HG03378 (cell line): ENCODE data around the gene SPRING1.
A peak's percentile ranks its signal among the peaks of the same experiment; 100 is the strongest.
"Not testable (repeated sequence)": the region's sequence is repeated elsewhere in the genome, so short reads cannot be mapped to it uniquely, and the experiment has no call there.

Experiments
- ATAC-seq: cut with Tn5 transposase; IDR thresholded peaks from one replicate; pipeline ENCODE4 v1.9.1; 2021; ENCODE audit warnings: mild to moderate bottlenecking, moderate library complexity; ENCODE audit not compliant: unreplicated experiment

The SPRING1 gene, protein sequence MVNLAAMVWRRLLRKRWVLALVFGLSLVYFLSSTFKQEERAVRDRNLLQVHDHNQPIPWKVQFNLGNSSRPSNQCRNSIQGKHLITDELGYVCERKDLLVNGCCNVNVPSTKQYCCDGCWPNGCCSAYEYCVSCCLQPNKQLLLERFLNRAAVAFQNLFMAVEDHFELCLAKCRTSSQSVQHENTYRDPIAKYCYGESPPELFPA

DNA sequence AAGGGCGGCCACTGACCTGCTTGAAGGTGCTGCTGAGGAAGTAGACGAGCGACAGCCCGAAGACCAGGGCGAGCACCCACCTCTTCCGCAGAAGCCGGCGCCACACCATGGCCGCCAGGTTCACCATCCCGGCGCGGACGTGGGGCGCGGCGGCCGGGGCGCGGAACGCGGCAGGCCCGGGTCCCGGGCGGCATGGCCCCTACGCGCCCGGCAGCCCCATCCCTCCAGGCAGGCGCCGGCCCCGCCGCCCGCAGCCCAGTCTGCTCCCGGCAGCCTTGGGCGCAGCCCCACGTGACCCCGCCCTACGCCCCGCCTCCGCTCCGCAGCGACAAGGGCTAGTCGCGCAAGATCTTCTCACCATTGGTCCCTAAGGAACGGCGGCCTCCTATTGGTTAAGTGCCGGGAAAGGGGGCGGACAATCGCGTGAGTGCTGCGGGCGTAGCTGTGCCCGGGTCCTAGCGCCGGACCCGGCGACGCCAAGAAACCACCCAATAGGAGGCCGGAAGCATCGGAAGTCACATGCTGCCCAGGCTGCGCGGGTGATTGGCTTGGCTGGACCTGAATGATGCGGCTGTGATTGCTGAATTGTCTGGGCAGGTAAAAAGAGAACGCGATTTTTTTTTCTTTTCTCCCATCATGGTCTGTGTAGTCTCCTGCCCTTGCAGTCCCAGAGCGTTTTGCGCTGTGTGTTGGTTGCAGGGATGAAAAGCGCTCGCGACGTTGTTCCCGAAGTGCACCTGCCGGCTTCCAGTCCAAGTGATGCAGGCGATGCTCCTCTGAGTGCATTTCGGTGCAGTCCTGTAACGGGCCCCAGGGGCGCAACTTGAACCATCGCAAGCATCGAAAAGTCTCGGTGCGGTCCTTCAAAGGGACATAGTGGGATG lies at the start of gene SPRING1, which contains the start of gene RNFT2:
Gene SPRING1 (minus strand): TSS at position 296 of the 884 bp plus-strand sequence. CDS start 169 bp downstream, at position 127.
Gene RNFT2 (plus strand): TSS at position 542 of the 884 bp plus-strand sequence. CDS start 2,183 bp downstream, outside the sequence.
- ATAC-seq: peak; percentile 97

DNA sequence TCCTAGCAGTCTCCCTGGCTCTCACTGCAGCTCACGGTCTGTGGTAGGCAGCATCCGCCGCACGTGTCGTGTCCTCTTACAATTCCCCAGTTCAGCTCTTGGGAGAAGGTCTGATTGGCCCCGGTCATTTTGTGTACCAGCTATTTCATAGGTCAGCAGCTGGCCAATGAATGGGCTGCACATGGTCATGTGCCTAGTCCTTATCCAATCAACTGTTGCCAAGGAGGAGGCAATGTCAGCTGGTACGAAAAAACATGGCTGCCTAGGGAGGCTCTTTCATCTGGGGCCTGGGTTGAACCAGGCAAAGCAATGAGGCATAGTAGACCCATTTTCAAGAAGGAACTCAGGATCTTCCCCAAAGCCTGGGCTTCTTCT lies 46.4 kb upstream of the SPRING1 start:
- ATAC-seq: no peak

DNA sequence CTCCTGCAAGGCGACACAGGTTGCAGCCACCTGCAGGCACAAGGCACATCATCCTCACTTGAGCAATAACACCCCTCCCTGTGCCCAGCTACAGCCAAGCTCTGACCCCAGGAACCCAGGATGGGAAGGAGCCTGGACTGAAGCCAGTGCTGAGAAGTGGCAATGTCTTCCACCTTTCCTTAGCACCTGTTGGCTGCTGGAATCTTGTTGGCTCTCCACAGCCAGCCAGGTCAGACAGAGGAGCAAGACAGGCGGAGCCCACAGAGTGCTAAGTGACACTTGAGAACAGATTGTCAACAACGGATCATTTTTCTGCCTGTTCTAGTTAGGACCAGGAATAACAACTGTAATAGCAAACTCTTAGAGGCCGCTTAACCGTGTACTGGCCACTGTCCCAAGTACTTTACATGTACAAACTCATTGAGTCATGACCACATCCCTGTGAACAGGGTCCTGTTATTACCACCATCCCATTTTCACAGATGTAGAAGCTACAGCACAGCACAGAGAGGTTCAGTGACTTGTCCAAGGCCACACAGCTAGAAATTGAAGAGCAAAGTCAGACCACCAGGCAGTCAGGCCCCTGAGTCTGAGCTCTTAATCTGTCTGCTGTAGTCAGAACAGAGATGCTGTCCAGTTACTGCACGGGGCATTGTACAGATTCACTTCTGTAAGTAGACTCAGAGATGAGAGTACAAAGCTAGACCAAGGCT lies 45.8 kb upstream of the SPRING1 start:
- ATAC-seq: no peak

DNA sequence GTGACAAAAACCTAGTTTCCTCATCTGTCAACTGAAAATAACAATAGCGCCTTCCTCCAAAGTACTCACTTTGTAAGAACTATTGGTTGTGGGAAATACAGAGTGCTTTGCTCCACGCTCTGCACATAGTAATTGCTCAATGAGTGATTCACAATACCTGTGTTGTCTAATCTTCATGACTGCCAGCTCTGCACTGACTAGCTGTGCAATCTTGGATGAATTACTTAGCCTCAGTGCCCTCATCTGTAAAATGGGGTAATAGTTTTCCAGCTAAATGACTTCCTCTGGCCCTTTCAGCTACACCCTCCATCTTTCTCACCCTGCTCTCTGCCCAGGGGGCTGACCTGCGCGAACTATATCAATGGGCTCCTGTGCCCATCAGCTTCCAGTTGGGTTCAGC lies 43.1 kb upstream of the SPRING1 start:
- no peak for ATAC-seq

DNA sequence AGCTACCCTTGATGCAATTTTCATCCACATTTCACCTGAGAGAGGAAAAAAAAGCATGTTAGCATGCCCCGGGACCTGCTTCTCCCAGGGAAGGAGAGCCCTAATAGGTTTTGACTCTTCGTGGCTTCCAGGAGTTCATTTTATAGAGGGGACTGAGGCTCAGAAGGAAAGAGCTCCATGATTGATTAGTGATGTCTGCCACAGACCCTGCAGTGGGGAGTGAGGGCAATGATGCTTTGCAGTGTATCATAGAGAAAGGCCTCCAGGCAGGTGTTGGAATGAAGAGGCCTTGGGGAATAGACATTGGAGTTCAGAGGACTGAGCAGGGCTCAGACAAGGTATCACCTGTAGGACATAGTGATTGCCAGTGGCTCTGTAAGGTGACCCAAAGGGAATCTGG lies 41.7 kb upstream of the SPRING1 start:
- ATAC-seq: no peak

DNA sequence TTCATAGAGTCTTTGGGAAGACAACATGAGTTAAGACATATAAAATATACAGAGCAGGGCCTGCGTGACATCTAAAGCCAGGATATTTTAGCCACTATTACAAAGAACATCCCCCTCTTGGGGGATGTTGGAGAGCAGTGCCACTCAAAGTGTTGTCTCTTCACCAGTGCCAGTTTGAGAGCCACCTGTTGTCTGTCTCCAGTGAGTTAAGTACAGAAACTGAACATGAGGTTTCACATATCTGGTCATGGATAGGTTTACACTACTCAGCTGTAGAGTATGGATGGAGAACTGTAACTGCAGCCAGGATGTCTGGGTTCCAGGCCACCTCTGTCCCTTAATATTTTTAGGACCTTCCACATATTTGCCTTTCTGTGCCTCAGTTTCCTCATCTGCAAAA lies 39.4 kb upstream of the SPRING1 start:
- no peak for ATAC-seq

DNA sequence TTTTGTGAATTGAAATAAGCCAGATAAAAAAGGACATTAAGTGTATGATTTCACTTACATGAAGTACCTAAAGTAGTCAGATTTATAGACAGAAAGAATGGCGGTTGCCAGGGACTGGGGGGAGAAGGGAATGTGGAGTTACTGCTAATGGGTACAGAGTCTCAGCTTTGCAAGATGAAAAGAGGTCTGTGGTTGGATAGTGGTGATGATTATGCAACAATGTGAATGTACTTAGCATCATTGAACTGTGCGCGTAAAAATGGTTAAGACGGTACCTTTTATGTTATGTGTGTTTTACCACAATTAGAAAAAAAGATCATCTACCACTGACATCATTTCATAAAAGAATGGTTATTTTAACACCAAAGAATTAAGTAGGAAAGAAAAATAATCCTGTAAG lies 36.2 kb upstream of the SPRING1 start:
- ATAC-seq: no peak

DNA sequence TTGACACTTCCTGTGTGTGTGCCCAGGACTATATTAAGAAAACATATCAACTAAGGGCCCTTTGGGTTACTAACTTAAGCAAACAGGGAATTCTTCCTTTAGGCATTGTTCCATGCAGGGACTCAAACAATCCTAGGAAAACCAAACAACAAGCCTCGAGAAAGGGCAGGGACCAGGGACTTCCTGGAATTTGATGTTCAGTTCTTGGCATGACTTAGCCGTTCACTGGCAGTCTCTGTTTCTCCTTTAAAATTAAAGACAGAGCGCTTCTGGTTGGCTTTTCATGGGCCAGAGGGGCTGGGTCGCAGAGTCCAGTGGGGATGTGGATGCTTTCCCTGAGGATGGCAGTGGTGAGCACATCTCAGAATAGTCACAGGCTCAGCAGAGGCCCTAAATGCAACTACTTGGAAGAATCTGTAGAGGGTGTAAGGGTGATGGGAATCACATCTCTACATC lies 35.4 kb upstream of the SPRING1 start:
- no peak for ATAC-seq

DNA sequence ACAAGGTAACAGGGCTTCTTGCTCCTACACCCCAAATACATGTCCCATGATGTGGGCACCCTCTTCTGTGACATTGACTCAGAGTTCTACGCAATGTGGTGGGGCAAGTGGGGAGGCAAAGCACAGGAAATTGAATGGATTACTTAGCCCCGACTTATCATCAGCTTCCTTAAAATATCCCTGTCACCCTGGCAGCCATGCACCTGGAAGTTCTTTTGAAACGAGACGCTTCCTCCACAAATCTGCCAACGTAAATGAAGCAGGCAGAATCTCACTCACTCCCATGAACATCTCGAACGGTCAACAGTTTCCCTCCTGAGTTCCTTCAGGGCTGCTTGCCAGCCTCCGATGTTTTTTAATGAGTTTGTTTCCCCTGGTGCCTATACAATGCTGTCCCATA lies 33.8 kb upstream of the SPRING1 start:
- ATAC-seq: no peak

DNA sequence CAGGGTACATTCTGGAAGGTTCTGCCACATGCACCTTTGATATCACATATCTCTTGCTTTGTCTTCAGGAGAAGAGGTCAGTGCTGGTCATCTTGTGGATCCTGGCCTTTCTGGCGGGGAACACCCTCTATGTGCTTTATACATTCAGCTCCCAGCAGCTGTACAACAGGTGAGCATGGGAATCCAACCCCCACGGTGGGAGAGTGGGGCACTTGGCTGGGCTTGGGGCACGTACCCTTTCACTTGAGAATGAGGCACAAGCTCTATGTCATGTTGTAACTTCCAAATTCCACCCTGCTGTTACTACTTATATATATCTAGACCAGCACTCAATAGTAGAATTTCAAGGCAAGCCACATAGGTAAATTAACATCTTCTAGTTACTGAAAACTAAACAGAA lies 28.9 kb upstream of the SPRING1 start:
- no peak for ATAC-seq

DNA sequence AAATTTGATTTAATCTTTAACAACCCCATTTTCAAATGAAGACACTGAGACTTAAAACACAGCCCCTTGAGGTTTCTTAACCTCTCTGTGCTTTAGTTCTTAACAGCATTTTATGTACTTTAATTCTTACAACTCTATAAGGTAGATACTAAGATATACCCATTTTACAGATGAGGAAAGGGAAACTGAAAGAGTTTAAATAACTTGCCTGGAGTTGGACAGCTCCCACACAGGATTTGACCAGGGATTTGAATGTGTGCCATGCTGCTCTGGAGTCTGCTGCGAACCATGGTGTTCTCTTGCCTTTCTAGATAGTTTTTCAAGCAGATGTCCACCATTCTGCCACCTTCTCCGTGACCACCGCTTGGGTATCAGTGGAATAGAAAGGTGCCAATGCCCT lies 28.4 kb upstream of the SPRING1 start:
- no peak for ATAC-seq

DNA sequence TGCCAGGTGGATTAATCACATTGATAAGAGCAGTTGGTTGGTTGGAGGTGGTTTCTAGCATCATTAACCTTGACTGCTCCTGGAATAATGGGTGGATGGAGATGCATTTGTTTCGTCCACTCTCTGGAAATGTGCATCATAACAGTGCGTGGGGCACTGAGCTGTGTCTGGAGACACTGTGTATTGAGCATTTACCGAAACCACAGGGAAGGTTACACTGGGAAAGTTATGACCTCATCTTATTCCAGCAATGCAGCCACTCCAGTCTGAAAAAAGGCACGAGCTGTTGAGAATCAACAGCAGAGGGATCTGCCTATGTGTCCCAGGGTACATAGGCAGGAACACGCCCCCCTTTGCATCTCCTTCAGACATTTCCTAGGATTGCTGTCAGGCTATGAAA lies 27.4 kb upstream of the SPRING1 start:
- ATAC-seq: no peak

DNA sequence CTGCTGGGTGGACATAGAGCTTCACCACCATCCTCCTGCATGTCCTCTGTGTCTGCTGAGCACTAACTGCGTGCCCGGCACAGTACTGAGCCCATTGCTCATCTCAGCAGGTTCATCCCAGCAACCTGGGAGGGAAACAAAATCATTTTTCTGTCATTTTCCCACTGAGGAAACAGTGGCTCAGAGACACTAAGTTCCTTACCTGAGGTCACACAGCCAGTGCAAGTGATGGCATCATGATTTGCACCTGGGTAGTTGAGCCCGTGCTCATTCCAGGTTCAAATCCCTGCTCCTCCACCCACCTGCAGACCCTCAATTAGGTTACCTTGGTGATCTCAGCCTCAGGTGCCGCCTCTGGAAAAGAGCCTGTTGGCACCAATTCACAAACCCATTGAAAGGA lies 23.6 kb upstream of the SPRING1 start:
- ATAC-seq: no peak

DNA sequence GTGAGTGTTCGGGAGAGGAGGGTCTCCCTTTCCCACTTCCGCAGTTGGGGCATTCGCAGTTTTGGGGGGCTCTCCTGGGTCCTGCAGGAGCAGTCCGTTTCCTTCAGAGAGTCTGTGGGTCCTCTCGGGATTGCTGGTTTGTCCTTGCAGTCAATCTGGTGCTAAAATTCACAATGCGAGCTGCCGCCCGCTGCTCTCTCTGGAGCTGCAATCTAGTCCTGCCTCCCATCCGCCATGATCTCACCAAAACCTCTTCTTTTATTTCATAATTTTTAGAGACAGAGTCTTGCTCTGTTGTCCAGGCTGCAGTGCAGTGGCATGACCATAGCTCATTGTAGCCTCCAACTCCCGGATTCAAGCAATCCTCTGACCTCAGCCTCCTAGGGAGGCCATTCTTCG lies 22.8 kb upstream of the SPRING1 start:
- no peak for ATAC-seq

DNA sequence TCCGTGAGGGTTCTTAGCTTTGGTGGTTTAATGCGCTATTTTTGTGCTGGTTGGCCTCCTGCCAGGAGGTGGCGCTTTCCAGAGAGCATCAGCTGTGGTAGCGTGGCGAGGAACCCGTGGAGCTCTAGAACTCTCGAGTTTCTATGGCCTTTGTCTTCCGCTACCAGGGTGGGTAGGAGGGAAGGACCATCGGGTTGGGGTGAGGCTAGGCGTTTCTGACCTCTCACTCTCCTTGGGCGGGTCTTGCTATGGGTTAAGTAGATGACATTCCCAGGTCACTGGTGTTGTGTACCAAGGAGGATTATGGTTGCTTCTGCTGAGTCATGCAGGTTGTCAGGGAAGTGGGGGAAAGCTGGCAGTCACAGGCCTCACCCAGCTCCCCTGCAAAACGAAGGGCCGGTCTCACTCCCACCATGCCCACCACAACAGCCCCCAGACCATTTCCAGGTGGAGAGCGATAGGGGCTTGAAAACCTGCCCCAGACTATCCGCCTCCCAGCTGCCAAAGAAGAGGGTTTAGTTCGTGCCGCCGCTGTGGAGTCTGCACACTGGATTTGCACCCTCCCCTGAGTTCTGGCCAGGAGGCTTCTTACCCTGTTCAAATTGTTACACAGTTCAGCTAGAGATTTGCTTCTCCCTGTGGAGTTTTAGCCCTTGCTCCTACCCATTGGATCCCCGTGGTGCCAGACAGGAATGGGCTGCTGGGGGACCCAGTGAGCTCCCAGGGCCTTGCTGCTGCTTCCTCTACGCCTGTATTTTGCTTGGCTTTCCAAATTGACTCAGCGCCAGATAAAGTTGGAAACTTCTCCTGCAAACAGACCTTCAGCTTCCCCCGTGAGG lies 22.1 kb upstream of the SPRING1 start:
- ATAC-seq: no peak

DNA sequence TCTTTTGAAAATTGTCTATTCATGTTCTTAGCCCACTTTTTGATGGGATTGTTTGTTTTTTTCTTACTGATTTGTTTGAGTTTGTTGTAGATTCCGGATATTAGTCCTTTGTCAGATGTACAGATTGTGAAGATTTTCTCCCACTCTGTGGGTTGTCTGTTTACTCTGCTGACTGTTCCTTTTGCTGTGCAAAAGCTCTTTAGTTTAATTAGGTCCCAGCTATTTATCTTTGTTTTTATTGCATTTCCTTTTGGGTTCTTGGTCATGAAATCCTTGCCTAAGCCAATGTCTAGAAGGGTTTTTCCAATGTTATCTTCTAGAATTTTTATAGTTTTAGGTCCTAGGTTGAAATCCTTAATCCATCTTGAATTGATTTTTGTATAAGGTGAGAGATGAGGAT lies 16.9 kb upstream of the SPRING1 start:
- not testable (repeated sequence) for ATAC-seq

DNA sequence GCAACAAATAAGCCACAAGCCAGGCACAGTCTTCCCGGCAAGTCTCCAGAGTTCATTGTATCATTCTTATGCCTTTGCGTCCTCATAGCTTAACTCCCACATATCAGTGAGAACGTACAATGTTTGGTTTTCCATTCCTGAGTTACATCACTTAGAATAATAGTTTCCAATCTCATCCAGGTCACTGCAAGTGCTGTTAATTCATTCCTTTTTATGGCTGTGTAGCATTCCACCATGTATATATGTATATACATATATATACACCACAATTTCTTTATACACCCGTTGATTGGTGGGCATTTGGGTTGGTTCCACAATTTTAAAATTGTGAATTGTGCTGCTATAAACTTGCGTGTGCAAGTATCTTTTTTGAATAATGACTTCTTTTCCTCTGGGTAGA lies 16.2 kb upstream of the SPRING1 start:
- not testable (repeated sequence) for ATAC-seq

DNA sequence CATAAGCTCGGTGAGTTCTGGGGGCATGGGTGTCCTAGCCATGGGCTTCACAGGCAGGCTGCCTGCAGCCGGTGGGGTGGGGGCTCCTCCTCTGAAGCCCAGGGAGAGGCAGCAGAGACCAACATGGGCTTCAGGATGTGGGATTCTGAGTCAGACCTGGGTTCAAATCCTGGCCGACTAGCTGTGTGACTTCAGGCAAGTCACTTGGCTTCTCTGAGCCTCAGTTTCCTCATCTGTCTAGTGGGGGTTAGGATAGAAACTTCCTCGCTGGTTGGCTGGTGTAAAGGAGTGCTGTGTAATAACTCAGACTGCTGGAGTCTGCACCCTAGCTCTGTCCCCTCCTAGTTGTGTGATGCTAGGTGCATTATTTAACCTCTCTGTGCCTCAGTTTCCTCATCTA lies 12.4 kb upstream of the SPRING1 start:
- ATAC-seq: no peak

DNA sequence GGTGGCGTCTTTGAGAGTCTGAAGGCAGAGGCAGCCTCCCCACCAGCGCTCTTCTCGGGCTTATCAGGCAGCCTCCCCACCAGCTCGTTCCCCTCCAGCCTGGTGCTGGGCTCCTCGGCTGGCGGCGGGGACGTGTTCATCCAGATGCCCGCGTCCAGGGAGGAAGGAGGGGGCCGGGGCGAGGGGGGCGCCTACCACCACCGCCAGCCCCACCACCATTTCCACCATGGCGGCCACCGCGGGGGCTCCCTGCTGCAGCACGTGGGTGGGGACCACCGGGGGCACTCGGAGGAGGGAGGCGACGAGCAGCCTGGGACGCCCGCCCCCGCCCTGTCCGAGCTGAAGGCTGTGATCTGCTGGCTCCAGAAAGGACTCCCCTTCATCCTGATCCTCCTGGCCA lies 12.0 kb upstream of the SPRING1 start:
- no peak for ATAC-seq

DNA sequence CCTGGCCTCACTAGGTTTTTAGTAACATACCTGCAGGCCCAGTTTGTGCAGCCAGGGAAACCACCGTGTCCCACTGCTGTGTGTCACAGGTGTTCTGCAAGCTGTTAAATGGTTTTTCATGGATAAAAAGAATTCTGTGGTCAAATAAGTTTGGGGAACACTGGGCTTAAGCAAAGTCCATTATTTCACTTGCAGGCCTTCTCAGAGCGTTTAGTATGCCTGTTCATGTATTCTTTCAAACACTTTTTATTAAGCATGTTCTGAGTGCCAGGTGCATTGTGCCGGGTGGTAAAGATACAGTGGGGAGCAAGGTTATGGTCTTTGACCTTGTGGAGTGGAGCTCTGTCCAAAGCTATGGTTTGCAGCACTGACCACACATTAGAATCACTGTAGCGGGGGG lies 7.7 kb upstream of the SPRING1 start:
- no peak for ATAC-seq

DNA sequence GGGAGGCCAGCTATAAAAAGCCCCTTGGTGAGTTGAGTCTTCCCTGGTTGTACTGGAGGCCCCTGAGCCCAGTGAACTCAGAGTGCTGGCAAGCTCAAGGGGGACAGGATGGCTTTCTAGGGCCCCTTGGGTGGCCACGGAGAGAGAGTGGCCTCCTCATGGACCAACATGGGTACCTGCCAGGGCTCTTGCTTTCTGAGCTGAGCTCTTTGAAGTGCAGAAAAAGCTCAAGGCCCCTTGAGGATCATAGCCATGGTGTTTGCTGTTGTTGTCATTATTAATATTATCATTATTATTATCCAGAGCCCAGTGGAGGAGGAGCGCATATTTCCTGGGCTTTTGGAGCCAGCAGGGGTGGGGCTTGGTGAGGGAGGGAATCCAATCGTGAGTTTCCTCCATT lies 6.9 kb upstream of the SPRING1 start:
- ATAC-seq: no peak
